HG02870 (cell line): Measurements from ENCODE around the gene TMPRSS7.
A peak's percentile ranks its signal among the peaks of the same experiment; 100 is the strongest.

Source experiments
- ATAC-seq: cut with Tn5 transposase; IDR thresholded peaks from one replicate; pipeline ENCODE4 v1.9.1; 2021; ENCODE audit warnings: mild to moderate bottlenecking, moderate library complexity; ENCODE audit not compliant: unreplicated experiment

Gene TMPRSS7

DNA sequence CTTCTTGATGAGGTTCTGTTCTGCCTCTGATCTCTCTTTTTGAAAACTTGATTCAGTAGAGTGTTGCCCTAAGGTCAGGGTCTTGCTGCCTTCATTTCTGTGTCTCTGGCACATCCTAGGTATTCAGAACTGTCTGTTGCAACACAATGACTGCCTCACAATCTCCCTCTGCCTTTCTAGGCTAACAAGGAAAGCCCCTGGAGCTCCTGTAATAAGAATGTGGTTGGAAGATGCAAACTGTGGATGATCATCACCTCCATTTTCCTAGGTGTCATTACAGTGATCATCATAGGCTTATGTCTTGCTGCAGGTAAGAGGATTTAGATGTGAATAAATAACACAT, 58.6 kb downstream of the TMPRSS7 start:
- no peak for ATAC-seq

GRCh38 chr3:112095731-112096130, 61.2 kb downstream of the TMPRSS7 start:
- ATAC-seq = no peak

DNA sequence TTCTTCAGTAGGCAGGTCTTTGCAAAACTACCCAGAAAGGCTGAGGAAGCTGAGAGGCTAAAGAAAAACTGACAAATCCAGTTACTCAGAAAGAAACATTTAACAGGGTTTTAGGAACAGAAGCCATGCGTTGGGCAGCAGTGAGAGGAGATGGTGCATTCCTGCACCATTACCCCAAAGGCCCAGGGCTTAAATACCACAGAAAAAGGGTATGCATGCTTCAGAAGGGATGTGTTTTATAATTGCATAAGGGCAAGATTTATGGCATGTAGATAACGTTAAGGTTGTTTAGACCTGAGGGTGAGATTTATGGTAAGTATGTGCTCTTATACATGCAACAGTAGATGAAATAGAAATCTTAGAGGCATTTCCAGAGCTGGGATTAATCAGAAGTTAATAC, 61.6 kb downstream of the TMPRSS7 start:
- no peak for ATAC-seq

- ATAC-seq = peak; percentile 70
Observed at GRCh38 chr3:112097378-112097777, 62.8 kb downstream of the TMPRSS7 start.

DNA sequence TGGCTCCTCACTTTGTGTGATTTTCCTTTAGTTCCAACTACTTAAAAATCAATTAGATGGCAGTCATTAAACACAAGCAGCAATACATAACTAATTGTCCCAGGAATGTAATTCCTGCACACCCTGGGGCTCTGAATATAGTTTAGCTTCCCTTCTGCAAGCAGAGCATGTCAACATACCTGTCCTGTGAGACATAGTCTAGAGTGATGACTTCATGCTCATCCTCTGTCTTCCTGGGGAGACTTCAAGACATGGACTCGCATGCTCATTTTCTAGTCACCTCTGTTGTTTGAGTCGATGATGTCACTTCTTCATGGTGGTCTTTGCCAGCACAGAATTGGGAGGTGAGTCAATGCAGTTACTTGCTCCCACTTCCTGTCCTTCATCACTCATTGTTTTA, 67.4 kb downstream of the TMPRSS7 start:
- no peak for ATAC-seq

GRCh38 chr3:112104774-112105173, 70.2 kb downstream of the TMPRSS7 start:
- no peak for ATAC-seq

DNA sequence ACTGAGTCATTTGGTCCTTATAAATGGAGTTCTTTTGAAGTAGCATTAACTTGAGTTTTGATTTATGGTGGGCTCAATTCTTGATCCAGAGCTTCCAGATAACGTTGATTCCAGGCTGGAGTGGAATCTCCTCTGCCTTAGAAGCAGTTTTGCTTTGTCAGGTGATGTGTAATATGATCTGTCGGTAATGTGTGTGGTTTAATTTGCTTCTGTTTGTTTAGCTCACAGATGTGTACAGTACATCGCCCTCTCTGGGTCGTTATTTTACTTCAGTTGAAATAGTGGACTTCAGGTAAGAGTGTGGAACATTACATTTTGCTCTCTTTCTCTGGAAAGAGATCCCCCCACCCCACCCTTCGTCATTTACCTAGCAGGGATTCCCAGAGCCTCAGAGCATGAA, 74.8 kb downstream of the TMPRSS7 start:
- ATAC-seq = no peak

- peak; percentile 38 for ATAC-seq
Observed at GRCh38 chr3:112111785-112112402, 77.4 kb downstream of the TMPRSS7 start.

DNA sequence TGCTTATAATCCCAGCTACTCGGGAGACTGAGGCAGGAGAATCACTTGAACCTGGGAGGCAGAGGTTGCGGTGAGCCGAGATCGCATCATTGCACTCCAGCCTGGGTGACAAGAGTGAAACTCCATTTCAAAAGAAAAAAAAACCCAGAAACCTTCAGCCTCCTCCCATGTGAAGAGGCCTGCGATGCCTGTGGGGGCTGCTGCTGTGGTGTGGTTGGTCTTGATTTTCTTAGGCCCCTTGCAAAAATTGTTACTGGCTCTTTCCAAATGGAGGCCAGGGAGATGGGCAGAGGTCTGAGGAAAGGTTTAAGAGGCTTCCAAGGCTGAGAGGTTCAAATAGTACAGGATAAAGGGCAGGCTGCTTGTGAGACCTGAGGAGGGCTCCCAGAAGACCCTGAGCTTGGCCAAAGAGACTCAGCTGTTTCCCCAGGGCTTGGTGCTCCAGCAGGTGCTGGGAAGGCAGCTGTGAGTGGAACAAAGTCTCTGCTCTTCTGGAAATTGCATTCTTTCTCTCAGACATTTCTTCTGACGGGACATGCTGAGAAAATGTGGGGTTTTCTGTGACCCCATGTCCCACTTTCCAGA, 80.1 kb downstream of the TMPRSS7 start:
- ATAC-seq = peak; percentile 26

- ATAC-seq = peak; percentile 48
Observed at GRCh38 chr3:112115161-112115739, 80.7 kb downstream of the TMPRSS7 start.

DNA sequence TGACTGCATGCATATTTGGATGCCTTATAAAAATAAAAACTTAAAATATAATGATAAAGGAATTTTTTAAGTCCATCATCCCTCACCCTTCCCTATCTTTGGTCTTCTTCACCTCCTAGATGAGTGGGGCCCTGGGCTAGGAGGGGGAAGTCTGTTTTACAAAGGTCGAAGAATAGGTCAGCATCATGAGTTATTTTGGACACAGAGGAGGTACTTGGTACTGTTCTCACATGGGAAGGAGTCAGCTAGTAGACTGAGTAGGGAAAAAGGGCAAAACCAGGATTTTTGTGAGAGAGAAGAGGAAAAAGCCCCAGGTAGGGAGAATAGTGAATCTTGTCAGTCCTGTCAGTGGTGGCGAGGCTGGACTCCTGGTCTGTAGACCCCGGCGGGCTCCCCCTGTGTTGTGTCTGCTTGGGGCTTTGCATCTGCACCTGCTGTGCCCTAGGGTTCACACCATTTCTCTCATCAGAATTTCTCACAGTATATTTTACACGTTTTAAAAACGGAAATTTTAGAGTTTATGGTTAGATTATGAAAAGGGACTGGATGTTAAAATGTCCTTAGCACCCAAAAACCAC, 81.4 kb downstream of the TMPRSS7 start:
- ATAC-seq = no peak

DNA sequence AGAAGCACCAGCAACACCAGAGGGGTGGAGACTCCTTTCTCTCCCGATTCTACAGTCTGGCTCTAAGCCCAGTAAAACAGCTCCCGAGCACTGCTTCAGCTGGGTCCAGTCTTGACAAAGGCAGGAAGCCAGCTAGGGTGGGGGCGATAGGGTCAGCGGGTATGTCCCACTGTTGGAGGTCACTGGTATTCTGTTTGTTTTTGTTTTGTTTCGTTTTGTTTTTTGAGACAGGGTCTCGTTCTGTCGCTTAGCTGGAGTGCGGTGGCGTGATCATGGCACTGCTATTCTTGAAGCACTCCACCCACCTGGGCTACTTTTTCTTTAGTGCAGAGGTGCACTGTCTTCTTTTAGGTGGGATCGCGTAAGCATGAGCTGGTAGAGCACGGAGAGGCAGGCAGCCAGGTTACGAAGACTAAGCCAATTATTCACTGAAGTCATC, 82.2 kb downstream of the TMPRSS7 start:
- no peak for ATAC-seq

DNA sequence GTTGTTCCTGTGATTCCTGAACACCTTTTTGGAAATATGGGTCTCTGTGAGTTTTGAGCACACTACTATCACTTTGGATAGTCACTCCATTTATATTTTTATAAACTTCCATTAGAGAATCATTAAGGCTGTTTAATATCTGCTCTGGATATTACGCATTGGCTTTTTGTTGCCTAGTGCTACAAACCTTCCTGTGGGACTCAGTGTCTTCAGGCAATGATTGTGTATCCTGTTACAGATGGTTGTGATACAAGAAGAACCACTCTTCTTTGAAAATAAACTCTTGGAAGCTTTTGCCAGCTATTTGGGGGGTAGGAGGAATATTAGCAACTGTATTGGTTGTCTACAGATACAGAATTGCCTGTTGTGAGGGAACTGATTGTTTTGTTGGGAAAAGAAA, 82.9 kb downstream of the TMPRSS7 start:
- no peak for ATAC-seq

- ATAC-seq = no peak
Observed at GRCh38 chr3:112117841-112118571, 83.5 kb downstream of the TMPRSS7 start.

GRCh38 chr3:112119962-112120836, 85.7 kb downstream of the TMPRSS7 start:
- ATAC-seq = no peak

GRCh38 chr3:112121577-112122547, 87.3 kb downstream of the TMPRSS7 start:
- no peak for ATAC-seq

DNA sequence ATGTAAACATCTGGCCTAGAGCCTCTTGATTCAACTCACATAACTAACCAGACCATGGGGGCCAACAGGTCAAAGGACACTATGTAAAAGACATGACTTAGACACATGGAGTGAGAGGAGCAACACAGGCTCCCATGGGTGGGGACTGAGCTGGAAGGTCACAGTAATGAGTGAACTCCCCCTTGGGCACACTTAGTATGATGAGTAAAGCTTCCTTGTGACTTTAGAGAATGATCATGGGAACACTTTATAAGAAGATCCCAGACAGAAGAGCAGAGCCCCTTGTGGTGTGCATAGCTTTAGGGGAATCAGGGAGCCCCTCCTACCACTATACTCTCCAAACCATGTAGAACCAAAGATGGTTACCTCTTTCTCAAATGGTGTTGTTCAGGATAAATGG, 88.3 kb downstream of the TMPRSS7 start:
- ATAC-seq = no peak

- peak; percentile 35 for ATAC-seq
Observed at GRCh38 chr3:112123548-112123947, 89.0 kb downstream of the TMPRSS7 start.

DNA sequence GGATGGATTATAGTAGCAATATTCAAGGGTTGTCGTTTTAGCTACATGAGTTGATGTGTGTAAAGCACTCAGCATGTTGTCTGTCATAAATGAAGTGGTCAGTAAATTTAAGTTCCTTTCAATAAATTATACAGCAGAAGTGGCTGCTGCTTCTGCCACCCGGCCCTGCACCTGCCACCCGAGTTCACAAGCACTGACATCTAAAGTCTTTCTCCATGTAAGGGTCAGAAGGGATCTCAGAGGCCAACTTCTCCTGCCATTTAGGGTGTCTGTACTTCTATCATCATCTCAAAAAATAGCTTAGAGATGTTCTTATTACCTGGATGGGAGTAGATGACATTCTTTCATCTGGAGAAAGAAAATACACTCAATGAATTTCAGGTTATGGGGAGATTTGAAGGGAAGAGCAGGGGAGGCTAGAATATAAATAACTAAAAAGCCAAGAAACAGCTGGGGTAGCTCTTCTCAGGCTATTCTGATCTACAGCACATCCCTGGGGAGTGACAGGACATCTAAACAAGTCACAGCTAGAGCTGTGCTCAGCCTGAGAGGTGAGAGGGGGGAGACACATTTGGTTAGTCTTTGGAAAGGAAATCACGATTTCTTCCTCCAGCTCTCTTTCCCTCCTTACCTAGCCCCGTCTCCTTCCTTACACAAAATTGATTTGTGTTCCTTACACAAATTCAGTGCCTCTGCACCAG, 90.5 kb downstream of the TMPRSS7 start:
- no peak for ATAC-seq
